Body of pancreas (tissue), 4 donors: ENCODE data around the gene RNF151.

Experiments used
- CTCF ChIP-seq, 7 experiments: fragments of 450-650 bp in 4 of 7; fragments of 200-600 bp in 3 of 7; sonication (generic) in 3 of 7; IDR thresholded peaks; one replicate each; pipeline ENCODE4 v1.5.1; 2016 to 2019; ENCODE audit warnings: antibody characterized with exemption in 7 of 7
- POLR2A ChIP-seq, 3 donors: fragments of 450-650 bp; IDR thresholded peaks; one replicate each; pipeline ENCODE4 v1.6.1; 2016; ENCODE audit warnings: antibody characterized with exemption in 3 of 3, mild to moderate bottlenecking in 2 of 3

GRCh38 chr16:1966460-1966859 is at the start of gene RNF151:
- TF ChIP-seq CTCF (IDR thresholded peaks at IDR 0.05) (no peak), POLR2A (IDR thresholded peaks at IDR 0.05) (no peak)
